Caco-2 (cell line): ENCODE results near the gene KAT7. TPM values are rescaled to one million over a fixed set of nuclear protein-coding genes. Genes with fewer than 3 reads are reported as not detected.

Source experiments
- BruUV-seq: library from RNA; stranded (reverse); fragments of 400-500 nt; replicated peaks from 2 replicates; lab custom pipeline; 2021; lab: Mats Ljungman, UMichigan
- CTCF ChIA-PET: fragments of 300-600 bp; sonication (Branson Sonifier 250); formaldehyde crosslinking; loops from one replicate; lab custom pipeline; 2022; ENCODE audit warnings: antibody characterized with exemption; lab: Charles Lee
- POLR2A ChIA-PET: fragments of 300-600 bp; sonication (Branson Sonifier 250); formaldehyde crosslinking; loops from one replicate; lab custom pipeline; 2022; ENCODE audit warnings: antibody characterized with exemption; lab: Charles Lee
- DNase-seq, 2 experiments: peaks; one replicate each; pipeline versions ENCODE4 v3.0.0 to v3.0.0-alpha.2; 2020 to 2022
- H3K27me3 ChIP-seq: replicated peaks from 2 replicates; pipeline ENCODE4 v1.6.0; 2011; ENCODE audit warnings: low read length; ENCODE audit not compliant: control insufficient read depth, insufficient read depth
- H3K36me3 ChIP-seq: 2 replicates; pipeline ENCODE4 v1.5.1; 2011; ENCODE audit warnings: low read length; ENCODE audit not compliant: control insufficient read depth, insufficient read depth
- H3K4me1 ChIP-seq: fragments of 250-450 bp; sonication (Bioruptor Pico); 2 replicates; pipeline ENCODE4 v1.5.1; 2020; ENCODE audit warnings: mild to moderate bottlenecking
- H3K4me3 ChIP-seq: 2 replicates; pipeline ENCODE4 v1.5.1; 2011; ENCODE audit warnings: low read depth, mild to moderate bottlenecking, control low read depth, low read length
- H3K9me3 ChIP-seq: fragments of 250-450 bp; sonication (Bioruptor Pico); 2 replicates; pipeline ENCODE4 v1.5.1; 2020; ENCODE audit warnings: mild to moderate bottlenecking, moderate library complexity
- H3K27ac Mint-ChIP-seq: one replicate; pipeline ENCODE4 v1.8.0; 2022; ENCODE audit warnings: mixed read lengths; ENCODE audit not compliant: unreplicated experiment
- H3K27me3 Mint-ChIP-seq: one replicate; pipeline ENCODE4 v1.8.0; 2022; ENCODE audit warnings: mixed read lengths; ENCODE audit not compliant: insufficient read depth, unreplicated experiment
- H3K36me3 Mint-ChIP-seq: one replicate; pipeline ENCODE4 v1.8.0; 2022; ENCODE audit warnings: mild to moderate bottlenecking, mixed read lengths; ENCODE audit not compliant: insufficient read depth, unreplicated experiment
- H3K4me1 Mint-ChIP-seq: one replicate; pipeline ENCODE4 v1.8.0; 2022; ENCODE audit warnings: low read depth, mixed read lengths; ENCODE audit not compliant: unreplicated experiment
- H3K4me3 Mint-ChIP-seq: one replicate; pipeline ENCODE4 v1.8.0; 2022; ENCODE audit warnings: mild to moderate bottlenecking, moderate library complexity, mixed read lengths; ENCODE audit not compliant: unreplicated experiment
- H3K9me3 Mint-ChIP-seq: one replicate; pipeline ENCODE4 v1.8.0; 2022; ENCODE audit warnings: mixed read lengths; ENCODE audit not compliant: unreplicated experiment
- CTCF ChIP-seq, 2 experiments: fragments of 200-600 bp in 1 of 2; IDR thresholded peaks; 1 replicate in 1 of 2; 2 replicates in 1 of 2; pipeline versions ENCODE4 v1.5.1 to v1.8.0; 2011 to 2022; ENCODE audit warnings: antibody characterized with exemption in 1 of 2, control low read depth in 1 of 2, inconsistent platforms in 1 of 2, low read depth in 1 of 2, low read length in 1 of 2, mild to moderate bottlenecking in 1 of 2, moderate library complexity in 1 of 2; ENCODE audit not compliant: insufficient read depth in 1 of 2, severe bottlenecking in 1 of 2, unreplicated experiment in 1 of 2
- intact Hi-C: fragments of 100-400 bp; cut with micrococcal nuclease; formaldehyde crosslinking; loops from one replicate; pipeline ENCODE4 v1.10.0; 2022; ENCODE audit not compliant: unreplicated experiment
- total RNA-seq: library from RNA; stranded (reverse); gene quantifications from 2 replicates; pipeline ENCODE4 v1.2.3, GENCODE V29; 2022

Gene KAT7
- total RNA-seq, 1 experiment from 2014 or later: 137 TPM

DNA sequence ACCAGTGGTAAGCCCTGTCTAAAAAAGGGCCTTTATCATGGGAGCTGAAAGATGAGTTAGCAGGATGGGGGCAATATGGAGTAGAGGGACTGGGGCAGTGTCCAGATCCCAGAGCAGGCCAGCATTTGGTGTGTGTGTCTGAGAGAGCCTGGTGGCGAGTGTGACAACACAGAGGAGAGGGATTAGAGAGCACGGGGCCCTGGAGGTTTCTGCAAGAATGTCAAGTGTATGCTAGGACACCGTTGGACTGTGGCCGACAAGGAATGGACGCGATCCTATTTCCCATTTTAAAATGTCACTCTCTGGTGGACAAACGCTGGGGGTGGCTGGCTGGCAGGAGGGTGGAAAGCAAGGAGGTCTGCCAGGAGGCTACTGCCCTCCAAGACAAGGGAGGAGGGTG is 47.0 kb downstream of the KAT7 start:
- H3K9me3 ChIP-seq: no peaks in the 10 kb centered on the region
- Mint-ChIP-seq H3K4me1 (peaks cover 31% of the 10 kb centered on the region), H3K9me3 (no peaks in the 10 kb centered on the region), H3K27me3 (no peaks in the 10 kb centered on the region), H3K36me3 (peaks cover 84% of the 10 kb centered on the region), H3K27ac (peak overlapping the region; percentile 78), H3K4me3 (peak overlapping the region; percentile 69)
- ChIA-PET POLR2A (no interaction called here), CTCF (no interaction called here)
- no peaks in the 10 kb centered on the region for H3K27me3 ChIP-seq
- H3K4me3 ChIP-seq: no peak overlapping the region
- intact Hi-C loops: no loop called here
- BruUV-seq: no TSS peak
- peaks cover 2% of the 10 kb centered on the region; the same call in 1 of the 2 replicates for H3K36me3 ChIP-seq
- peak in 1 of 2 experiments; percentile 49 for DNase-seq
- TF ChIP-seq CTCF (IDR thresholded peaks at IDR 0.05; ENCODE audit: insufficient read depth in 1 of 2, low read depth in 1 of 2, low read length in 1 of 2, severe bottlenecking in 1 of 2, unreplicated experiment in 1 of 2): no peak
- H3K4me1 ChIP-seq: peaks cover 30% of the 10 kb centered on the region

GRCh38 chr17:49836111-49837030 is 47.9 kb downstream of the KAT7 start:
- Mint-ChIP-seq H3K27me3 (no peaks in the 10 kb centered on the region), H3K4me3 (peak overlapping the region; percentile 69), H3K9me3 (no peaks in the 10 kb centered on the region), H3K36me3 (peaks cover 76% of the 10 kb centered on the region), H3K27ac (peak overlapping the region; percentile 78), H3K4me1 (peaks cover 31% of the 10 kb centered on the region)
- BruUV-seq: TSS peak; percentile 61
- Histone ChIP-seq H3K4me1 (peaks cover 29% of the 10 kb centered on the region), H3K9me3 (no peaks in the 10 kb centered on the region), H3K27me3 (no peaks in the 10 kb centered on the region), H3K4me3 (no peak overlapping the region), H3K36me3 (peaks cover 2% of the 10 kb centered on the region; the same call in 1 of the 2 replicates)
- CTCF ChIA-PET: no interaction called here
- intact Hi-C loops: loop anchor here (2.0 kb wide), 1 partner anchor 14 kb away; no protein-coding TSS in a partner anchor
- POLR2A ChIA-PET: interaction anchor here (1.3 kb wide), 1 partner anchor 72 kb away, joined by 4 read pairs; the partner anchor contains the start of gene FAM117A
- TF ChIP-seq CTCF (IDR thresholded peaks at IDR 0.05; ENCODE audit: insufficient read depth in 1 of 2, low read depth in 1 of 2, low read length in 1 of 2, severe bottlenecking in 1 of 2, unreplicated experiment in 1 of 2): no peak
- DNase-seq: peak; percentile 67 to 74

GRCh38 chr17:49839455-49839854 is 51.0 kb downstream of the KAT7 start:
- intact Hi-C loops: no loop called here
- Mint-ChIP-seq H3K9me3 (no peaks in the 10 kb centered on the region), H3K36me3 (peaks cover 60% of the 10 kb centered on the region), H3K27me3 (no peaks in the 10 kb centered on the region), H3K4me3 (no peak overlapping the region), H3K4me1 (peaks cover 31% of the 10 kb centered on the region), H3K27ac (no peak overlapping the region)
- no peak overlapping the region for H3K4me3 ChIP-seq
- ChIA-PET POLR2A (no interaction called here), CTCF (no interaction called here)
- TF ChIP-seq CTCF (IDR thresholded peaks at IDR 0.05; ENCODE audit: insufficient read depth in 1 of 2, low read depth in 1 of 2, low read length in 1 of 2, severe bottlenecking in 1 of 2, unreplicated experiment in 1 of 2): no peak
- peaks cover 29% of the 10 kb centered on the region for H3K4me1 ChIP-seq
- no TSS peak for BruUV-seq
- H3K27me3 ChIP-seq: no peaks in the 10 kb centered on the region
- no peaks in the 10 kb centered on the region for H3K36me3 ChIP-seq
- no peaks in the 10 kb centered on the region for H3K9me3 ChIP-seq
- DNase-seq: peak in 1 of 2 experiments; percentile 36
